ENCODE results near the gene CARF.

DNA sequence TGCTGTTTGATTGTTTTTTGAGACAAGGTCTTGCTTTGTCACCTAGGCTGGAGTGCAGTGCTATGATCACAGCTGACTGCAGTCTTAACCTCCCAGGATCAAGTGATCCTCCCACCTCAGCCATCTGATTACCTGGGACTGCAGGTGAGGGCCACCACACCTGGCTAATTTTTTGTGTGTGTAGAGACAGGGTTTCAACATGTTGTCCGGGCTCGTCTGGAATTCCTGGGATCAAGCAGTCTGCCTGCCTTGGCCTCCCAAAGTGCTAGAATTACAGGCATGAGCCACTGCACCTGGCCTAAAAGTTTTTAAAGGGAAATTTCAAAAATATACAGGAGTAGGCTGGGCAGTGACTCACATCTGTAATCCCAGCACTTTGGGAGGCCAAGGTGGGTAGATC lies 22.4 kb downstream of the CARF start:
- TF ChIP-seq SP1 (IDR thresholded peaks at IDR 0.05), result no peak
- TF ChIP-seq, protein P1, sequence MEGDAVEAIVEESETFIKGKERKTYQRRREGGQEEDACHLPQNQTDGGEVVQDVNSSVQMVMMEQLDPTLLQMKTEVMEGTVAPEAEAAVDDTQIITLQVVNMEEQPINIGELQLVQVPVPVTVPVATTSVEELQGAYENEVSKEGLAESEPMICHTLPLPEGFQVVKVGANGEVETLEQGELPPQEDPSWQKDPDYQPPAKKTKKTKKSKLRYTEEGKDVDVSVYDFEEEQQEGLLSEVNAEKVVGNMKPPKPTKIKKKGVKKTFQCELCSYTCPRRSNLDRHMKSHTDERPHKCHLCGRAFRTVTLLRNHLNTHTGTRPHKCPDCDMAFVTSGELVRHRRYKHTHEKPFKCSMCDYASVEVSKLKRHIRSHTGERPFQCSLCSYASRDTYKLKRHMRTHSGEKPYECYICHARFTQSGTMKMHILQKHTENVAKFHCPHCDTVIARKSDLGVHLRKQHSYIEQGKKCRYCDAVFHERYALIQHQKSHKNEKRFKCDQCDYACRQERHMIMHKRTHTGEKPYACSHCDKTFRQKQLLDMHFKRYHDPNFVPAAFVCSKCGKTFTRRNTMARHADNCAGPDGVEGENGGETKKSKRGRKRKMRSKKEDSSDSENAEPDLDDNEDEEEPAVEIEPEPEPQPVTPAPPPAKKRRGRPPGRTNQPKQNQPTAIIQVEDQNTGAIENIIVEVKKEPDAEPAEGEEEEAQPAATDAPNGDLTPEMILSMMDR (IDR thresholded peaks at IDR 0.05; ENCODE audit: low read depth, low read length, missing input control), result no peak
- TF ChIP-seq, protein P2, sequence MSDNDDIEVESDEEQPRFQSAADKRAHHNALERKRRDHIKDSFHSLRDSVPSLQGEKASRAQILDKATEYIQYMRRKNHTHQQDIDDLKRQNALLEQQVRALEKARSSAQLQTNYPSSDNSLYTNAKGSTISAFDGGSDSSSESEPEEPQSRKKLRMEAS (IDR thresholded peaks at IDR 0.05), result no peak
- TF ChIP-seq, protein P3, sequence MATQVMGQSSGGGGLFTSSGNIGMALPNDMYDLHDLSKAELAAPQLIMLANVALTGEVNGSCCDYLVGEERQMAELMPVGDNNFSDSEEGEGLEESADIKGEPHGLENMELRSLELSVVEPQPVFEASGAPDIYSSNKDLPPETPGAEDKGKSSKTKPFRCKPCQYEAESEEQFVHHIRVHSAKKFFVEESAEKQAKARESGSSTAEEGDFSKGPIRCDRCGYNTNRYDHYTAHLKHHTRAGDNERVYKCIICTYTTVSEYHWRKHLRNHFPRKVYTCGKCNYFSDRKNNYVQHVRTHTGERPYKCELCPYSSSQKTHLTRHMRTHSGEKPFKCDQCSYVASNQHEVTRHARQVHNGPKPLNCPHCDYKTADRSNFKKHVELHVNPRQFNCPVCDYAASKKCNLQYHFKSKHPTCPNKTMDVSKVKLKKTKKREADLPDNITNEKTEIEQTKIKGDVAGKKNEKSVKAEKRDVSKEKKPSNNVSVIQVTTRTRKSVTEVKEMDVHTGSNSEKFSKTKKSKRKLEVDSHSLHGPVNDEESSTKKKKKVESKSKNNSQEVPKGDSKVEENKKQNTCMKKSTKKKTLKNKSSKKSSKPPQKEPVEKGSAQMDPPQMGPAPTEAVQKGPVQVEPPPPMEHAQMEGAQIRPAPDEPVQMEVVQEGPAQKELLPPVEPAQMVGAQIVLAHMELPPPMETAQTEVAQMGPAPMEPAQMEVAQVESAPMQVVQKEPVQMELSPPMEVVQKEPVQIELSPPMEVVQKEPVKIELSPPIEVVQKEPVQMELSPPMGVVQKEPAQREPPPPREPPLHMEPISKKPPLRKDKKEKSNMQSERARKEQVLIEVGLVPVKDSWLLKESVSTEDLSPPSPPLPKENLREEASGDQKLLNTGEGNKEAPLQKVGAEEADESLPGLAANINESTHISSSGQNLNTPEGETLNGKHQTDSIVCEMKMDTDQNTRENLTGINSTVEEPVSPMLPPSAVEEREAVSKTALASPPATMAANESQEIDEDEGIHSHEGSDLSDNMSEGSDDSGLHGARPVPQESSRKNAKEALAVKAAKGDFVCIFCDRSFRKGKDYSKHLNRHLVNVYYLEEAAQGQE (IDR thresholded peaks at IDR 0.05), result no peak
- TF ChIP-seq JUND (IDR thresholded peaks at IDR 0.05), result no peak
- no peak for TF ChIP-seq GABPA (IDR thresholded peaks at IDR 0.05 in 1 of 2, conservative IDR thresholded peaks at IDR 0.05 in 1 of 2)
- TF ChIP-seq, protein P4, sequence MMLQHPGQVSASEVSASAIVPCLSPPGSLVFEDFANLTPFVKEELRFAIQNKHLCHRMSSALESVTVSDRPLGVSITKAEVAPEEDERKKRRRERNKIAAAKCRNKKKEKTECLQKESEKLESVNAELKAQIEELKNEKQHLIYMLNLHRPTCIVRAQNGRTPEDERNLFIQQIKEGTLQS (IDR thresholded peaks at IDR 0.05), result no peak
- TF ChIP-seq, protein P5, sequence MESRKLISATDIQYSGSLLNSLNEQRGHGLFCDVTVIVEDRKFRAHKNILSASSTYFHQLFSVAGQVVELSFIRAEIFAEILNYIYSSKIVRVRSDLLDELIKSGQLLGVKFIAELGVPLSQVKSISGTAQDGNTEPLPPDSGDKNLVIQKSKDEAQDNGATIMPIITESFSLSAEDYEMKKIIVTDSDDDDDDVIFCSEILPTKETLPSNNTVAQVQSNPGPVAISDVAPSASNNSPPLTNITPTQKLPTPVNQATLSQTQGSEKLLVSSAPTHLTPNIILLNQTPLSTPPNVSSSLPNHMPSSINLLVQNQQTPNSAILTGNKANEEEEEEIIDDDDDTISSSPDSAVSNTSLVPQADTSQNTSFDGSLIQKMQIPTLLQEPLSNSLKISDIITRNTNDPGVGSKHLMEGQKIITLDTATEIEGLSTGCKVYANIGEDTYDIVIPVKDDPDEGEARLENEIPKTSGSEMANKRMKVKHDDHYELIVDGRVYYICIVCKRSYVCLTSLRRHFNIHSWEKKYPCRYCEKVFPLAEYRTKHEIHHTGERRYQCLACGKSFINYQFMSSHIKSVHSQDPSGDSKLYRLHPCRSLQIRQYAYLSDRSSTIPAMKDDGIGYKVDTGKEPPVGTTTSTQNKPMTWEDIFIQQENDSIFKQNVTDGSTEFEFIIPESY (IDR thresholded peaks at IDR 0.05), result no peak
- TF ChIP-seq FOXA2 (IDR thresholded peaks at IDR 0.05), result no peak
- TF ChIP-seq HNF4A (conservative IDR thresholded peaks at IDR 0.05), result no peak
- TF ChIP-seq TAF1 (conservative IDR thresholded peaks at IDR 0.05), result no peak
